Measurements from ENCODE around the gene CLEC5A. TPM values are rescaled to one million over a fixed set of nuclear protein-coding genes. Genes with fewer than 3 reads are reported as not detected.

The CLEC5A gene
- total RNA-seq, 1 donor from 2014 or later = 0.64 TPM

DNA sequence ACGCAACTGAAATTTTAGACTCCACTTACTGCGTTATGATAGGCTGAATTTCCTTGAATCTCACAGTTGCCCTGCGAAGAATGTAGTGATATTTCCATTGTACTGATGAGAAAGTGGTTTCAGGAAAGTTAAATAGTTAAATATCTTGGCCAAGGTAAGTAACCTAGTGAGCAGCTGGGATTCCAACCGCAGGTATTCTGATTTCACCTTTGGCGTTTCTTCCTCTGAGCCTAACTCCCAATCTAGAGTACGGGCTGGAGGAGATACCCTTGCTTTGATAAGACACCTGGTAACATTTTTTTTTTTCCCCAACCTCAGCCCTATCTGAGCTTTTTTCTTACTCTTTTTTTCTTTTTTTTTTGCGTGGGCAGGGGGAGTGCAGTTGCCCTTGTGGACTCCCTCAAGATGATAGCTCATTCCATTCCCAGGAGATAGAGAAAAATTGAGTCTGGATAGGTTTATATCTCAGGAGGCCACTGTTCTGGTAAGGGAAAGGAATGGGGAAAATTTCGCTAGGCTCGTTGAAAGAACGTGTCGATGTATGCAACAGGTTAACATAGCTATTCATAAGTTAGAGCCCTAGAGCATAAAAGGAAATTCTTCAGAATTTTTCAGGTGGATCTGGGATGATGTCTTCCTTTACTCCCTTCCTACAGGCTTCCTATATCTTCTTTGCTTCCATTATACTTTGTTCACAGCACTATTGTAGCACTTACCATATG lies 29.9 kb upstream of the CLEC5A start:
- intact Hi-C loops (cut with DNase I) = loop anchor here (1.0 to 10.0 kb wide), 2 partner anchors 118 to 212 kb away; no protein-coding TSS in a partner anchor
- TF ChIP-seq, protein P1, sequence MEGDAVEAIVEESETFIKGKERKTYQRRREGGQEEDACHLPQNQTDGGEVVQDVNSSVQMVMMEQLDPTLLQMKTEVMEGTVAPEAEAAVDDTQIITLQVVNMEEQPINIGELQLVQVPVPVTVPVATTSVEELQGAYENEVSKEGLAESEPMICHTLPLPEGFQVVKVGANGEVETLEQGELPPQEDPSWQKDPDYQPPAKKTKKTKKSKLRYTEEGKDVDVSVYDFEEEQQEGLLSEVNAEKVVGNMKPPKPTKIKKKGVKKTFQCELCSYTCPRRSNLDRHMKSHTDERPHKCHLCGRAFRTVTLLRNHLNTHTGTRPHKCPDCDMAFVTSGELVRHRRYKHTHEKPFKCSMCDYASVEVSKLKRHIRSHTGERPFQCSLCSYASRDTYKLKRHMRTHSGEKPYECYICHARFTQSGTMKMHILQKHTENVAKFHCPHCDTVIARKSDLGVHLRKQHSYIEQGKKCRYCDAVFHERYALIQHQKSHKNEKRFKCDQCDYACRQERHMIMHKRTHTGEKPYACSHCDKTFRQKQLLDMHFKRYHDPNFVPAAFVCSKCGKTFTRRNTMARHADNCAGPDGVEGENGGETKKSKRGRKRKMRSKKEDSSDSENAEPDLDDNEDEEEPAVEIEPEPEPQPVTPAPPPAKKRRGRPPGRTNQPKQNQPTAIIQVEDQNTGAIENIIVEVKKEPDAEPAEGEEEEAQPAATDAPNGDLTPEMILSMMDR (IDR thresholded peaks at IDR 0.05) = no peak
- no peaks in the 10 kb centered on the region for H3K4me1 ChIP-seq
- no peaks in the 10 kb centered on the region for H3K36me3 ChIP-seq
- no peaks in the 10 kb centered on the region for H3K27me3 ChIP-seq
- no peak overlapping the region for H3K27ac ChIP-seq
- no peaks in the 10 kb centered on the region for H3K9me3 ChIP-seq
- no peak for DNase-seq (ENCODE audit: low spot score in 2 of 2)
- peak overlapping the region in 1 of 2 donors; percentile 49 for H3K4me3 ChIP-seq

DNA sequence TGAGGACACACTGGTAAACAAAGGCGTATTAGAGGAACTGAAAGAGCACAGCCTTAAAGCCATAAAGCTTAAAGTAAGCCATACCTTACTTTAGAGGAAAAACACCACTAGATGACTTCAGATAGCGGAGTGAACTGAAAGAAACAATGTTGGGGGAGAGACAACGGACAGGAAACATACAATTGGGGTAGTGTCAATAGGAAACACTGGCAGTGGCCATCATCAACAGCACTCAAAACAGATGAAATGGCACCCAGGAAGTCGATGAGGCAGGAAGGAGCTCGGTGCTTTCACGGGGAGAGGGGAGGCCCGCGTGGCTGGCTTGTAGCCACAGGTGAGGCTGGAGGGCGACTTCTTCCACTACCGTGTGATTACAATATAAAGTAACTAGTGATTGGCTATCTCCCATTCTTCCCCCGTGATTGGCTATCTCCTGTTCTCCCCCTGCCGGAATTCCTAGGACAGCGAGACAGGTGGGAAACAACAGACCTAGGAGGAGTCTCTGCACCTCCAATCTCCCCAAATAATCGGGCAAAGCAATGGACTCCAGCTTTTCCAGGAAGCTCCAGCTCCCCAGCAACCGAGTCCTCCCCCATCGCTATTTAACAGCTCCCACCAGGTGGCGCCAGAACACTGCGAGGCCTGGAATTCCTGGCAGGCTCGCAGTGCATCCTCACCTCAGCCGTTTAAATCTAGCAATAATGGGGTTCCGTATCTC lies 29.2 kb upstream of the CLEC5A start:
- peak in 1 of 2 donors; percentile 75 for DNase-seq (ENCODE audit: low spot score in 2 of 2)
- no peaks in the 10 kb centered on the region for H3K36me3 ChIP-seq
- H3K27ac ChIP-seq = no peak overlapping the region
- no peaks in the 10 kb centered on the region for H3K27me3 ChIP-seq
- peak overlapping the region; percentile 6 to 49 for H3K4me3 ChIP-seq
- no peaks in the 10 kb centered on the region for H3K9me3 ChIP-seq
- no peaks in the 10 kb centered on the region for H3K4me1 ChIP-seq
- intact Hi-C loops (cut with DNase I) = loop anchor here (1.0 to 10.0 kb wide), 2 partner anchors 119 to 212 kb away; no protein-coding TSS in a partner anchor
- TF ChIP-seq, protein P1 (IDR thresholded peaks at IDR 0.05) = peak; percentile 58 to 92 (median 78)

- no peaks in the 10 kb centered on the region for H3K27me3 ChIP-seq
- intact Hi-C loops (cut with DNase I) = loop anchor here (10.0 kb wide), 1 partner anchor 120 kb away; no protein-coding TSS in a partner anchor
- TF ChIP-seq, protein P1 (IDR thresholded peaks at IDR 0.05) = peak; percentile 8 to 27 (median 25)
- H3K36me3 ChIP-seq = no peaks in the 10 kb centered on the region
- H3K4me3 ChIP-seq = no peak overlapping the region
- no peaks in the 10 kb centered on the region for H3K9me3 ChIP-seq
- H3K4me1 ChIP-seq = no peaks in the 10 kb centered on the region
- no peak for DNase-seq (ENCODE audit: low spot score in 2 of 2)
- H3K27ac ChIP-seq = no peak overlapping the region
Measured at GRCh38 chr7:141974831-141975230, 28.1 kb upstream of the CLEC5A start.

DNA sequence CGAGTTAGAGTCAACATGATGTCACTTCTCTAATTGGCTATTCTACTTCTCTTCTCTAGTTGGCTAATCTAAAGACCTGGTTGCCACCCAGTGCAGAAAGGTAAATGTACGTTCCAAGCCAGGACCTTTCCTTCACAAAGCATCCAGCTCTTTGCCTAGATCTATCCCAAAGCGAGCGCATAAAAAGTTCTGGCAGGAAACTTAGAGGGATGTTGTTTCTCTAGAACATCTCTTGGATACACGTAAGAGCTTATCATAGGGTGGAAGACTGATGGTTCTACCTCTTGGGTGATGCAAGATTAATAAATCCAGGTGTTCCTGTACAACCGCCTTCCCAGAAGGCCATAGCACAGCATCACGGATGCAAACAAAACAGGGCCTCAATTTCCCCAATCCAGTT lies 26.9 kb upstream of the CLEC5A start, which contains the start of gene TAS2R38:
TAS2R38 (minus strand) TSS at position 101 of the 400 bp plus-strand sequence; CDS start at position 17, 84 bp downstream.
- no peak within 1 kb of the TSS for H3K4me3 ChIP-seq
- intact Hi-C loops (cut with DNase I) = loop anchor here (10.0 kb wide), 1 partner anchor 121 kb away; no protein-coding TSS in a partner anchor
- no peak for DNase-seq (ENCODE audit: low spot score in 2 of 2)
- H3K27ac ChIP-seq = no peak within 1 kb of the TSS
- H3K4me1 ChIP-seq = no peaks in the 10 kb centered on the region
- no peaks in the 10 kb centered on the region for H3K36me3 ChIP-seq
- TF ChIP-seq, protein P1 (IDR thresholded peaks at IDR 0.05) = no peak
- H3K9me3 ChIP-seq = no peaks in the 10 kb centered on the region
- no peaks in the 10 kb centered on the region for H3K27me3 ChIP-seq

GRCh38 chr7:141960687-141961422 lies 14.1 kb upstream of the CLEC5A start:
- Histone ChIP-seq H3K27ac (no peak overlapping the region), H3K9me3 (no peaks in the 10 kb centered on the region), H3K36me3 (no peaks in the 10 kb centered on the region), H3K4me1 (no peaks in the 10 kb centered on the region), H3K27me3 (no peaks in the 10 kb centered on the region), H3K4me3 (no peak overlapping the region)
- intact Hi-C loops (cut with DNase I) = no loop called here
- TF ChIP-seq, protein P1 (IDR thresholded peaks at IDR 0.05) = no peak
- no peak for DNase-seq (ENCODE audit: low spot score in 2 of 2)

Data from ascending aorta (tissue), 2 donors.